ENCODE results near the gene ARL4A. TPM values are rescaled to one million over a fixed set of nuclear protein-coding genes. Genes with fewer than 3 reads are reported as not detected.

Gene ARL4A
- total and polyA plus RNA-seq, 7 donors: 2.5 to 47.7 (median 7.4) TPM

GRCh38 chr7:12706900-12707536, 19.6 kb downstream of the ARL4A start:
- no peaks in the 10 kb centered on the region for H3K9me3 ChIP-seq
- no peaks in the 10 kb centered on the region for H3K36me3 ChIP-seq (ENCODE audit: insufficient read depth in 1 of 2, low read depth in 1 of 2)
- intact Hi-C loops (cut with DNase I): no loop called here
- no peak overlapping the region for H3K4me3 ChIP-seq
- no peaks in the 10 kb centered on the region for H3K4me1 ChIP-seq
- no peak for TF ChIP-seq CTCF (IDR thresholded peaks at IDR 0.05)
- no peak for DNase-seq
- no peaks in the 10 kb centered on the region for H3K27me3 ChIP-seq (ENCODE audit: insufficient read depth in 3 of 3, low read length in 2 of 3)
- peak in 3 of 4 donors; percentile 63 to 89 (median 79) for ATAC-seq
- no peak overlapping the region for H3K27ac ChIP-seq

- no peak for DNase-seq
- peak in 3 of 4 donors; percentile 37 to 74 (median 54) for ATAC-seq
- Histone ChIP-seq H3K27ac (no peak overlapping the region), H3K27me3 (ENCODE audit: insufficient read depth in 3 of 3, low read length in 2 of 3) (no peaks in the 10 kb centered on the region), H3K4me1 (no peaks in the 10 kb centered on the region), H3K36me3 (ENCODE audit: insufficient read depth in 1 of 2, low read depth in 1 of 2) (no peaks in the 10 kb centered on the region), H3K9me3 (no peaks in the 10 kb centered on the region), H3K4me3 (no peak overlapping the region)
- intact Hi-C loops (cut with DNase I): no loop called here
- TF ChIP-seq CTCF (IDR thresholded peaks at IDR 0.05): no peak
These were observed 20.9 kb downstream of the ARL4A start for GRCh38 chr7:12708314-12708713.

- no peak overlapping the region for H3K27ac ChIP-seq
- 90 to 99% (median 93%) methylated on average over 2 of the region's 2 CpGs for WGBS, 3 donors
- DNase-seq (no peak), ATAC-seq (no peak)
- intact Hi-C loops (cut with DNase I): no loop called here
- TF ChIP-seq CTCF (IDR thresholded peaks at IDR 0.05): no peak
- no peaks in the 10 kb centered on the region for H3K27me3 ChIP-seq (ENCODE audit: insufficient read depth in 3 of 3, low read length in 2 of 3)
- H3K4me3 ChIP-seq: no peak overlapping the region
- H3K9me3 ChIP-seq: no peaks in the 10 kb centered on the region
- H3K4me1 ChIP-seq: no peaks in the 10 kb centered on the region
- H3K36me3 ChIP-seq (ENCODE audit: insufficient read depth in 1 of 2, low read depth in 1 of 2): no peaks in the 10 kb centered on the region
These were observed 22.5 kb downstream of the ARL4A start for GRCh38 chr7:12709726-12710502.

- Histone ChIP-seq H3K27me3 (ENCODE audit: insufficient read depth in 3 of 3, low read length in 2 of 3) (no peaks in the 10 kb centered on the region), H3K27ac (no peak overlapping the region), H3K36me3 (ENCODE audit: insufficient read depth in 1 of 2, low read depth in 1 of 2) (no peaks in the 10 kb centered on the region), H3K9me3 (no peaks in the 10 kb centered on the region), H3K4me3 (no peak overlapping the region), H3K4me1 (no peaks in the 10 kb centered on the region)
- intact Hi-C loops (cut with DNase I): no loop called here
- TF ChIP-seq CTCF (IDR thresholded peaks at IDR 0.05): no peak
- WGBS, 3 donors: 92 to 96% (median 95%) methylated on average over 10 of the region's 11 CpGs
- DNase-seq (no peak), ATAC-seq (no peak)
These were observed 23.7 kb downstream of the ARL4A start for GRCh38 chr7:12711124-12711523.

All from psoas muscle (tissue), 8 donors.